Measurements from ENCODE around the gene NATD1. TPM values are rescaled to one million over a fixed set of nuclear protein-coding genes. Genes with fewer than 3 reads are reported as not detected.

NATD1 gene
- total and polyA plus RNA-seq, 10 of the 15 experiments (the other 5 are each of a cell fraction or from before 2014, with no cell fraction given): 0.02 to 0.33 (median 0.15) TPM

GRCh38 chr17:21289902-21290571, 36.8 kb upstream of the NATD1 start:
- H3K36me3 ChIP-seq (ENCODE audit: control insufficient read depth in 2 of 2, insufficient read depth in 2 of 2, low read length in 1 of 2): peaks cover 0 to 7% of the 10 kb centered on the region in 2 experiments; a peak in 2 of 4 replicates
- no peak for DNase-seq (ENCODE audit: low read depth, low spot score)
- H3K79me2 ChIP-seq (ENCODE audit: control insufficient read depth, insufficient read depth, low read length): peaks cover 51% of the 10 kb centered on the region
- peaks cover 4% of the 10 kb centered on the region; the same call in 1 of the 2 replicates for H4K20me1 ChIP-seq (ENCODE audit: control insufficient read depth, insufficient read depth)
- SMC1A ChIA-PET (ENCODE audit: uncharacterized antibody, unreplicated experiment): interaction anchor here (1.5 kb wide), 1 partner anchor 13 kb away, joined by 5 read pairs; no protein-coding TSS in a partner anchor
- H2AFZ ChIP-seq (ENCODE audit: control insufficient read depth, low read depth, low read length): no peak overlapping the region
- ATAC-seq: no peak
- BruUV-seq (replicated peaks): no TSS peak
- intact Hi-C loops (cut with micrococcal nuclease; ENCODE audit: unreplicated experiment) (loop anchor here (5.0 kb wide), 3 partner anchors 78 to 248 kb away; partner anchors contain the start of genes DHRS7B, TMEM11 and USP22), in situ Hi-C loops (cut with MboI) (loop anchor here (10.0 kb wide), 2 partner anchors 885 to 1015 kb away; no protein-coding TSS in a partner anchor)
- H3K9me3 ChIP-seq (replicated peaks; ENCODE audit: control insufficient read depth, insufficient read depth, low read length): no peaks in the 10 kb centered on the region; the same call in 2 of the 3 replicates
- no peak overlapping the region for H3K4me3 ChIP-seq
- no peak overlapping the region for H3K9ac ChIP-seq (ENCODE audit: control insufficient read depth, insufficient read depth, low read length)
- H3K27ac ChIP-seq (ENCODE audit: control insufficient read depth, insufficient read depth): no peak overlapping the region
- peaks cover 27% of the 10 kb centered on the region for H3K4me1 ChIP-seq (ENCODE audit: control insufficient read depth, insufficient read depth, low read length)
- no peak for FAIRE-seq
- POLR2A ChIA-PET: interaction anchor here (1.2 kb wide), 1 partner anchor 14 kb away, joined by 3 read pairs; no protein-coding TSS in a partner anchor
- CTCF ChIA-PET: interaction anchor here (0.7 to 5.7 kb wide), 2 partner anchors 162 to 222 kb away, joined by 3 to 38 read pairs; partner anchors contain the start of gene DHRS7B
- RAD21 ChIA-PET (ENCODE audit: unreplicated experiment): interaction anchor here (0.9 kb wide), 1 partner anchor 10 kb away, joined by 3 read pairs; no protein-coding TSS in a partner anchor
- 78% methylated on average over 17 of the region's 18 CpGs for WGBS (ENCODE audit: insufficient coverage, insufficient replicate concordance, low lambda C conversion rate, missing lambda C conversion rate)
- no peak overlapping the region for H3K4me2 ChIP-seq (ENCODE audit: control insufficient read depth, insufficient read depth)
- TF ChIP-seq RB1 (IDR thresholded peaks at IDR 0.05; ENCODE audit: borderline replicate concordance): no peak
- H3K27me3 ChIP-seq (replicated peaks in 1 of 2; ENCODE audit: control insufficient read depth in 2 of 2, insufficient read depth in 2 of 2, low read length in 1 of 2): no peaks in the 10 kb centered on the region

- H3K27ac ChIP-seq (ENCODE audit: control insufficient read depth, insufficient read depth): peak overlapping the region; percentile 90
- H4K20me1 ChIP-seq (ENCODE audit: control insufficient read depth, insufficient read depth): no peaks in the 10 kb centered on the region; the same call in 1 of the 2 replicates
- intact Hi-C loops (cut with micrococcal nuclease; ENCODE audit: unreplicated experiment): loop anchor here (5.0 kb wide), 3 partner anchors 77 to 247 kb away; partner anchors contain the start of genes DHRS7B, TMEM11 and USP22
- H3K27me3 ChIP-seq (replicated peaks in 1 of 2; ENCODE audit: control insufficient read depth in 2 of 2, insufficient read depth in 2 of 2, low read length in 1 of 2): no peaks in the 10 kb centered on the region
- BruUV-seq (replicated peaks): no TSS peak
- peak overlapping the region; percentile 47; the same call in 1 of the 2 replicates for H3K9ac ChIP-seq (ENCODE audit: control insufficient read depth, insufficient read depth, low read length)
- H3K4me1 ChIP-seq (ENCODE audit: control insufficient read depth, insufficient read depth, low read length): peaks cover 27% of the 10 kb centered on the region
- H3K9me3 ChIP-seq (replicated peaks; ENCODE audit: control insufficient read depth, insufficient read depth, low read length): no peaks in the 10 kb centered on the region; the same call in 2 of the 3 replicates
- peaks cover 56% of the 10 kb centered on the region for H3K79me2 ChIP-seq (ENCODE audit: control insufficient read depth, insufficient read depth, low read length)
- RAD21 ChIA-PET (ENCODE audit: unreplicated experiment): no interaction called here
- no peak for DNase-seq (ENCODE audit: low read depth, low spot score)
- SMC1A ChIA-PET (ENCODE audit: uncharacterized antibody, unreplicated experiment): interaction anchor here (1.5 kb wide), 1 partner anchor 13 kb away, joined by 5 read pairs; no protein-coding TSS in a partner anchor
- H3K36me3 ChIP-seq (ENCODE audit: control insufficient read depth in 2 of 2, insufficient read depth in 2 of 2, low read length in 1 of 2): peaks cover 0 to 7% of the 10 kb centered on the region in 2 experiments; a peak in 2 of 4 replicates
- in situ Hi-C loops (cut with MboI): no loop called here
- POLR2A ChIA-PET: interaction anchor here (1.2 kb wide), 1 partner anchor 13 kb away, joined by 3 read pairs; no protein-coding TSS in a partner anchor
- 75% methylated on average over 11 of the region's 11 CpGs for WGBS (ENCODE audit: insufficient coverage, insufficient replicate concordance, low lambda C conversion rate, missing lambda C conversion rate)
- H3K4me2 ChIP-seq (ENCODE audit: control insufficient read depth, insufficient read depth): peak overlapping the region; percentile 88
- peak overlapping the region; percentile 94; the same call in 1 of the 2 replicates for H3K4me3 ChIP-seq
- no peak overlapping the region for H2AFZ ChIP-seq (ENCODE audit: control insufficient read depth, low read depth, low read length)
- CTCF ChIA-PET: interaction anchor here (0.7 to 5.7 kb wide), 4 partner anchors 162 to 224 kb away, joined by 3 to 38 read pairs (median 18); partner anchors contain the start of gene DHRS7B
- ATAC-seq: no peak
- no peak for FAIRE-seq
- TF ChIP-seq NBN (IDR thresholded peaks at IDR 0.05) (no peak), ATF3 (IDR thresholded peaks at IDR 0.05; ENCODE audit: borderline replicate concordance, extremely low read depth, low read depth, low read length) (no peak), TCF7 (IDR thresholded peaks at IDR 0.05; ENCODE audit: borderline replicate concordance) (no peak), MEF2B (IDR thresholded peaks at IDR 0.05; ENCODE audit: partially characterized antibody, poor library complexity, severe bottlenecking) (no peak), MLLT1 (IDR thresholded peaks at IDR 0.05) (no peak), CTCF (IDR thresholded peaks at IDR 0.05 in 2 of 3, conservative IDR thresholded peaks at IDR 0.05 in 1 of 3; ENCODE audit: control insufficient read depth in 2 of 3, extremely low read depth in 1 of 3, insufficient read depth in 1 of 3, low read depth in 3 of 3, low read length in 3 of 3) (no peak), SREBF2 (IDR thresholded peaks at IDR 0.05; ENCODE audit: low read length) (no peak), NR2F1 (conservative IDR thresholded peaks at IDR 0.05) (no peak)
These were observed 36.1 kb upstream of the NATD1 start for GRCh38 chr17:21289175-21289901.
